ENCODE results near the gene MT1HL1. TPM values are rescaled to one million over a fixed set of nuclear protein-coding genes. Genes with fewer than 3 reads are reported as not detected.

The MT1HL1 gene
- total RNA-seq, 1 experiment from 2014 or later = not detected

- no peaks in the 10 kb centered on the region for H4K20me1 ChIP-seq (ENCODE audit: low read length)
- no peak overlapping the region for H2AFZ ChIP-seq (ENCODE audit: low read length)
- POLR2A ChIA-PET (ENCODE audit: unreplicated experiment) = no interaction called here
- H3K4me2 ChIP-seq (ENCODE audit: low read length) = no peak overlapping the region
- H3K9me2 ChIP-seq (replicated peaks; ENCODE audit: low read length) = no peaks in the 10 kb centered on the region
- H3K36me3 ChIP-seq (ENCODE audit: low read depth, low read length) = no peaks in the 10 kb centered on the region
- H3K9ac ChIP-seq (ENCODE audit: low read length) = no peak overlapping the region
- H3K27me3 ChIP-seq (ENCODE audit: low read length) = peaks cover 4% of the 10 kb centered on the region; the same call in 1 of the 2 replicates
- no peaks in the 10 kb centered on the region for H3K79me2 ChIP-seq (ENCODE audit: low read length)
- no peak overlapping the region for H3K4me3 ChIP-seq (ENCODE audit: low read length)
- TF ChIP-seq EZH2 (IDR thresholded peaks at IDR 0.05; ENCODE audit: low read length, unreplicated experiment) = no peak
- no peak for TF ChIP-seq CTCF (conservative IDR thresholded peaks at IDR 0.05; ENCODE audit: low read depth, low read length)
- TF ChIP-seq EZH2phosphoT487 (IDR thresholded peaks at IDR 0.05; ENCODE audit: borderline replicate concordance, low read length) = no peak
- H3K27ac ChIP-seq (ENCODE audit: low read length) = no peak overlapping the region
- no peaks in the 10 kb centered on the region for H3F3A ChIP-seq (ENCODE audit: low read length, unreplicated experiment)
- BruUV-seq (replicated peaks) = no TSS peak
- ATAC-seq (no peak), DNase-seq (no peak)
- H3K4me1 ChIP-seq (ENCODE audit: insufficient read depth, low read length) = no peaks in the 10 kb centered on the region
- intact Hi-C loops (cut with micrococcal nuclease) = no loop called here
- CTCF ChIA-PET = no interaction called here
- no peaks in the 10 kb centered on the region for H3K9me3 ChIP-seq (ENCODE audit: low read length)
Observed at GRCh38 chr1:237009611-237010010, 5.4 kb upstream of the MT1HL1 start.

- H3K36me3 ChIP-seq (ENCODE audit: low read depth, low read length) = no peaks in the 10 kb centered on the region
- no peaks in the 10 kb centered on the region for H3K9me2 ChIP-seq (replicated peaks; ENCODE audit: low read length)
- no peak overlapping the region for H2AFZ ChIP-seq (ENCODE audit: low read length)
- no peak overlapping the region for H3K4me3 ChIP-seq (ENCODE audit: low read length)
- H3K9me3 ChIP-seq (ENCODE audit: low read length) = no peaks in the 10 kb centered on the region
- H4K20me1 ChIP-seq (ENCODE audit: low read length) = no peaks in the 10 kb centered on the region
- POLR2A ChIA-PET (ENCODE audit: unreplicated experiment) = no interaction called here
- no peak for ATAC-seq
- TF ChIP-seq CTCF (conservative IDR thresholded peaks at IDR 0.05; ENCODE audit: low read depth, low read length) (no peak), EZH2 (IDR thresholded peaks at IDR 0.05; ENCODE audit: low read length, unreplicated experiment) (no peak), EZH2phosphoT487 (IDR thresholded peaks at IDR 0.05; ENCODE audit: borderline replicate concordance, low read length) (no peak)
- H3K4me2 ChIP-seq (ENCODE audit: low read length) = no peak overlapping the region
- CTCF ChIA-PET = no interaction called here
- DNase-seq = no peak
- BruUV-seq (replicated peaks) = no TSS peak
- H3K27ac ChIP-seq (ENCODE audit: low read length) = no peak overlapping the region
- no peaks in the 10 kb centered on the region for H3K4me1 ChIP-seq (ENCODE audit: insufficient read depth, low read length)
- H3F3A ChIP-seq (ENCODE audit: low read length, unreplicated experiment) = no peaks in the 10 kb centered on the region
- intact Hi-C loops (cut with micrococcal nuclease) = no loop called here
- H3K79me2 ChIP-seq (ENCODE audit: low read length) = no peaks in the 10 kb centered on the region
- peaks cover 23% of the 10 kb centered on the region for H3K27me3 ChIP-seq (ENCODE audit: low read length)
- H3K9ac ChIP-seq (ENCODE audit: low read length) = no peak overlapping the region
Observed at GRCh38 chr1:237007147-237007881, 3.1 kb upstream of the MT1HL1 start.

- DNase-seq = no peak
- Histone ChIP-seq H3K27ac (ENCODE audit: low read length) (no peak overlapping the region), H2AFZ (ENCODE audit: low read length) (no peak overlapping the region), H3K9me2 (replicated peaks; ENCODE audit: low read length) (no peaks in the 10 kb centered on the region), H3K4me2 (ENCODE audit: low read length) (no peak overlapping the region), H3K79me2 (ENCODE audit: low read length) (no peaks in the 10 kb centered on the region), H3K27me3 (ENCODE audit: low read length) (peaks cover 30% of the 10 kb centered on the region), H3F3A (ENCODE audit: low read length, unreplicated experiment) (no peaks in the 10 kb centered on the region), H3K4me1 (ENCODE audit: insufficient read depth, low read length) (no peaks in the 10 kb centered on the region), H3K9me3 (ENCODE audit: low read length) (no peaks in the 10 kb centered on the region), H4K20me1 (ENCODE audit: low read length) (no peaks in the 10 kb centered on the region), H3K4me3 (ENCODE audit: low read length) (no peak overlapping the region), H3K9ac (ENCODE audit: low read length) (no peak overlapping the region), H3K36me3 (ENCODE audit: low read depth, low read length) (no peaks in the 10 kb centered on the region)
- no peak for TF ChIP-seq CTCF (conservative IDR thresholded peaks at IDR 0.05; ENCODE audit: low read depth, low read length)
- no peak for TF ChIP-seq EZH2 (IDR thresholded peaks at IDR 0.05; ENCODE audit: low read length, unreplicated experiment)
- TF ChIP-seq EZH2phosphoT487 (IDR thresholded peaks at IDR 0.05; ENCODE audit: borderline replicate concordance, low read length) = no peak
- no peak for ATAC-seq
- ChIA-PET POLR2A (ENCODE audit: unreplicated experiment) (no interaction called here), CTCF (no interaction called here)
- intact Hi-C loops (cut with micrococcal nuclease) = no loop called here
- no TSS peak for BruUV-seq (replicated peaks)
Observed at GRCh38 chr1:237005674-237006073, 1.4 kb upstream of the MT1HL1 start.

Measured in PC-3 (cell line).